H1 (cell line): ENCODE data around the gene PTX4. TPM values are rescaled to one million over a fixed set of nuclear protein-coding genes. Genes with fewer than 3 reads are reported as not detected.
A peak's percentile ranks its signal among the peaks of the same experiment; 100 is the strongest.

ENCODE experiments used
- ASH2L ChIP-seq: fragments of 200-600, 300-600 bp; sonication (generic); IDR thresholded peaks from one replicate; pipeline ENCODE4 v1.7.1; 2017; ENCODE audit warnings: low read length
- ATF2 ChIP-seq: IDR thresholded peaks from 2 replicates; pipeline ENCODE4 v1.6.1; 2012; ENCODE audit warnings: low read length, inconsistent platforms
- ATF3 ChIP-seq: IDR thresholded peaks from 2 replicates; pipeline ENCODE4 v1.6.1; 2011; ENCODE audit warnings: low read depth, mild to moderate bottlenecking, low read length; ENCODE audit not compliant: insufficient read depth
- BCL11A ChIP-seq, 2 experiments: IDR thresholded peaks; one replicate each; pipeline ENCODE4 v1.6.1; 2011; ENCODE audit warnings: low read depth in 2 of 2, low read length in 2 of 2, mild to moderate bottlenecking in 2 of 2
- BRCA1 ChIP-seq: IDR thresholded peaks from 2 replicates; pipeline ENCODE4 v1.6.1; 2012; ENCODE audit warnings: low read depth, low read length, improper control_type of control experiment
- CEBPB ChIP-seq: IDR thresholded peaks from 2 replicates; pipeline ENCODE4 v1.6.1; 2012; ENCODE audit warnings: low read depth, low read length
- HDAC2 ChIP-seq, 2 experiments: fragments of 300-600 bp in 1 of 2; sonication (generic) in 1 of 2; IDR thresholded peaks; 2 replicates each; pipeline ENCODE4 v1.6.1; 2011 to 2012; ENCODE audit warnings: low read depth in 2 of 2, low read length in 2 of 2, mild to moderate bottlenecking in 2 of 2, moderate library complexity in 2 of 2, borderline replicate concordance in 1 of 2, inconsistent platforms in 1 of 2
- KDM1A ChIP-seq: fragments of 200-600, 300-600 bp; sonication (generic); IDR thresholded peaks from 2 replicates; pipeline ENCODE4 v1.7.1; 2016; ENCODE audit warnings: mild to moderate bottlenecking, low read length, borderline replicate concordance
- KDM5A ChIP-seq: fragments of 200-600 bp; IDR thresholded peaks from 2 replicates; pipeline ENCODE4 v1.7.1; 2012; ENCODE audit warnings: mild to moderate bottlenecking, low read length, inconsistent platforms, mixed read lengths
- MAFK ChIP-seq: IDR thresholded peaks from 2 replicates; pipeline ENCODE4 v1.6.1; 2012; ENCODE audit warnings: low read depth, mild to moderate bottlenecking, improper control_type of control experiment, low read length
- MAX ChIP-seq: IDR thresholded peaks from 2 replicates; pipeline ENCODE4 v1.6.1; 2012; ENCODE audit warnings: inconsistent platforms
- POU5F1 ChIP-seq: IDR thresholded peaks from 2 replicates; pipeline ENCODE4 v1.6.1; 2011; ENCODE audit warnings: low read depth, mild to moderate bottlenecking, low read length, moderate library complexity
- RBBP5 ChIP-seq: IDR thresholded peaks from 2 replicates; pipeline ENCODE4 v1.7.1; 2012; ENCODE audit warnings: low read depth, mild to moderate bottlenecking, inconsistent platforms, low read length, moderate library complexity, borderline replicate concordance
- SAP30 ChIP-seq: fragments of 300-600 bp; sonication (generic); IDR thresholded peaks from 2 replicates; pipeline ENCODE4 v1.7.1; 2012; ENCODE audit warnings: low read length, moderate library complexity, mild to moderate bottlenecking, inconsistent platforms; ENCODE audit not compliant: insufficient read depth, insufficient replicate concordance
- SUZ12 ChIP-seq: fragments of 200-600 bp; sonication (generic); IDR thresholded peaks from 2 replicates; pipeline ENCODE4 v1.6.1; 2012; ENCODE audit warnings: mild to moderate bottlenecking, inconsistent platforms, low read length, moderate library complexity, mixed read lengths
- TAF7 ChIP-seq: optimal IDR thresholded peaks from 2 replicates; pipeline ENCODE3; 2011; ENCODE audit warnings: low read depth, mild to moderate bottlenecking, inconsistent platforms, low read length, moderate library complexity, borderline replicate concordance
- polyA plus RNA-seq, 7 experiments: library from polyadenylated mRNA; depleted of rRNA in 3 of 7; stranded (reverse) in 5 of 7; unstranded in 2 of 7; fragments of >200 nt in 5 of 7; fragments of 200-250 nt in 2 of 7; gene quantifications; 1 replicate in 5 of 7; 2 replicates in 1 of 7; 4 replicates in 1 of 7; pipeline versions ENCODE4 v1.2.1 to v1.2.3, GENCODE V29; 2011 to 2013; ENCODE audit warnings: missing spikeins in 2 of 7, mixed read lengths in 2 of 7
- total RNA-seq: library from RNA; stranded (reverse); fragmentation: NEBNext Ultra II Directional; extraction: Animal tissue kit (Norgen Biotek cat#: 25700); gene quantifications from 2 replicates; pipeline ENCODE4 v1.2.1, GENCODE V29; 2021

The PTX4 gene
- total and polyA plus RNA-seq, 2 of the 8 experiments (the other 6 are each of a cell fraction or from before 2014, with no cell fraction given), result not detected

DNA sequence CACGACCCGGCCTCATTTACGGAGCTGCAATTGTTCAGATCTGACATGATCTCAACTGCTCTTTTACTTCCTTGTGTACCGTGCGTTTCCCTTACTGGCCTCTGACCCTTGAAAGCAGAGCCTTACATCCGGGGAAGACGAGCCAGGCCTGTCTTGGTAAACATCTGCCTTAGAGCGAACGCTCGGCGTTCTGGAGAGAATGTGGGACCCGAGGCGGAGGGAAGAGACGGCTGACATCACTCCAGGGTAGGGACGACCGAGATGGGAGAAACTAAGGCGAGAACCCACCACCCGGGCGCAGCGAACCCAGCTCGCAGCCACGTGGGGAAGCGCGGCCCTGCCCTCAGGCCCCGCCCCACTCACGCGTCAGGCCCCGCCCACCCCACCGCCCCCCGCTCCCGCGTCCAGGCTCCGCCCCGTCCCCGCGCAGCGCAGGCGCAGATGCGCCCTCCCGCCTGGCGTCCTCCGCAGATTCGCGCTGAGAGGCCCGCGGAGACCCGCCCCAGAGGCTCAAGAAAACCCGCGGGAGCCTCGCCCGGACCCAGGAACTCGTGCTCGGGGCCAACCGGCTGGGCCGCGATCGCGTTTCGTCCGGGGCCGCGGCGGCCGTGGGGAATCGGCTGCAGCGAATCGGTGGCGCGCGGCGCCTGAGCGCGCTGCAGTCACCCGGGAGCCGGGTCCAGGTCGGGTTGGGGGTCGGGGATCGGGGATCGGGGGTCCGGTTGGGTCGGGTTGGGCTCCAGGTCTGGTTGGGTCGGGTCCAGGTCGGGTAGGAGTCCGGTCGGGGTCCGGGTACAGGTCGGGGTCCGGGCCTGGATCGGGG is 4.4 kb upstream of the PTX4 start, which contains the start of gene TELO2 (continued):
- TF ChIP-seq MAX (peak; percentile 92), CEBPB (no peak), HDAC2 (IDR thresholded peaks at IDR 0.05; ENCODE audit: borderline replicate concordance in 1 of 2, low read depth in 2 of 2, low read length in 2 of 2) (0 out of 4 replicates have a peak, but pooled peaks of 1 of the 2 experiments have one; percentile 68), KDM1A (no peak), POU5F1 (no peak), BRCA1 (no peak), ASH2L (peak; percentile 45), MAFK (no peak), TAF7 (peak; percentile 80), SUZ12 (no peak), SAP30 (peak; percentile 42), KDM5A (no peak), BCL11A (IDR thresholded peaks at IDR 0.05; ENCODE audit: low read depth in 2 of 2, low read length in 2 of 2) (no peak), ATF2 (no peak), RBBP5 (no peak), ATF3 (no peak)
